Right atrium auricular region (tissue), 2 donors: ENCODE results near the gene GFPT2. TPM values are rescaled to one million over a fixed set of nuclear protein-coding genes. Genes with fewer than 3 reads are reported as not detected.

Experiments
- DNase-seq: peaks from one replicate; pipeline ENCODE4 v3.0.0-alpha.2; 2019; ENCODE audit warnings: low spot score
- H3K27ac ChIP-seq, 2 donors: fragments of 200-600 bp; sonication (generic); 1 replicate in 1 of 2; 2 replicates in 1 of 2; pipeline ENCODE4 v1.5.1; 2016 to 2019
- H3K27me3 ChIP-seq, 2 donors: fragments of 200-600 bp; sonication (generic); one replicate each; pipeline versions ENCODE4 v1.5.1 to v1.6.0; 2017 to 2019
- H3K36me3 ChIP-seq: fragments of 200-600 bp; sonication (generic); one replicate; pipeline ENCODE4 v1.5.1; 2016
- H3K4me1 ChIP-seq, 2 donors: fragments of 200-600 bp; sonication (generic); one replicate each; pipeline versions ENCODE4 v1.5.1 to v1.6.0; 2017 to 2019
- H3K4me3 ChIP-seq, 2 donors: fragments of 200-600 bp; sonication (generic); 1 replicate in 1 of 2; 2 replicates in 1 of 2; pipeline ENCODE4 v1.5.1; 2017 to 2019; ENCODE audit warnings: mild to moderate bottlenecking in 1 of 2, moderate library complexity in 1 of 2
- H3K9me3 ChIP-seq, 2 donors: fragments of 200-600 bp; sonication (generic); one replicate each; pipeline ENCODE4 v1.5.1; 2019
- total RNA-seq, 2 donors: library from RNA; depleted of rRNA; stranded (reverse); fragments of >200 nt; gene quantifications; one replicate each; pipeline ENCODE4 v1.1.0, GENCODE V29; 2016
- TF ChIP-seq, protein P1 (sequence below), 2 donors: fragments of 200-600 bp; sonication (generic); IDR thresholded peaks; one replicate each; pipeline ENCODE4 v1.5.1; 2019; ENCODE audit warnings: antibody characterized with exemption in 2 of 2

GFPT2 gene
- total RNA-seq, 2 donors from 2014 or later = 25.4 to 27.2 TPM

DNA sequence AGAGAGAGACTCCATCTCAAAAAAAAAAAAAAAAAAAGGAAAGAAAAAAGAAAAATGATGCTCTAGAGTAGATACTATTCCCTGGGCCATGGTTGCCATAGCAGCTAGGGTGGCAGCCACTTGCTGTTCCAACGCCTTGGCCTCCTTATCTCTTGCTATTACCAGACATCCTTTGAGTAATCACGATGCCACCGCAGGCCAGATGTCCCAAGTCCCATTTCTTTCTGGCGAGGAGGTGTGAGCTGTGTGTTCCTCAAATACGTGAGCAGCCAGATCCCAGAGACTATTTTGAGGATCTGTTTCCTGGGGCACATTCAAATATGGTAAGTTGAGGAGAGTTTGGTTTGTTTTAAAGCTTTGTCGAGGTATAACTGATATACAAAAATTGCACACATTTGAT is 23.4 kb upstream of the GFPT2 start:
- no peak overlapping the region for H3K4me3 ChIP-seq
- H3K4me1 ChIP-seq = no peaks in the 10 kb centered on the region
- no peak overlapping the region for H3K27ac ChIP-seq
- H3K9me3 ChIP-seq = no peaks in the 10 kb centered on the region
- DNase-seq = no peak
- H3K36me3 ChIP-seq = no peaks in the 10 kb centered on the region
- H3K27me3 ChIP-seq = no peaks in the 10 kb centered on the region
- TF ChIP-seq, protein P1, sequence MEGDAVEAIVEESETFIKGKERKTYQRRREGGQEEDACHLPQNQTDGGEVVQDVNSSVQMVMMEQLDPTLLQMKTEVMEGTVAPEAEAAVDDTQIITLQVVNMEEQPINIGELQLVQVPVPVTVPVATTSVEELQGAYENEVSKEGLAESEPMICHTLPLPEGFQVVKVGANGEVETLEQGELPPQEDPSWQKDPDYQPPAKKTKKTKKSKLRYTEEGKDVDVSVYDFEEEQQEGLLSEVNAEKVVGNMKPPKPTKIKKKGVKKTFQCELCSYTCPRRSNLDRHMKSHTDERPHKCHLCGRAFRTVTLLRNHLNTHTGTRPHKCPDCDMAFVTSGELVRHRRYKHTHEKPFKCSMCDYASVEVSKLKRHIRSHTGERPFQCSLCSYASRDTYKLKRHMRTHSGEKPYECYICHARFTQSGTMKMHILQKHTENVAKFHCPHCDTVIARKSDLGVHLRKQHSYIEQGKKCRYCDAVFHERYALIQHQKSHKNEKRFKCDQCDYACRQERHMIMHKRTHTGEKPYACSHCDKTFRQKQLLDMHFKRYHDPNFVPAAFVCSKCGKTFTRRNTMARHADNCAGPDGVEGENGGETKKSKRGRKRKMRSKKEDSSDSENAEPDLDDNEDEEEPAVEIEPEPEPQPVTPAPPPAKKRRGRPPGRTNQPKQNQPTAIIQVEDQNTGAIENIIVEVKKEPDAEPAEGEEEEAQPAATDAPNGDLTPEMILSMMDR (IDR thresholded peaks at IDR 0.05) = no peak

DNA sequence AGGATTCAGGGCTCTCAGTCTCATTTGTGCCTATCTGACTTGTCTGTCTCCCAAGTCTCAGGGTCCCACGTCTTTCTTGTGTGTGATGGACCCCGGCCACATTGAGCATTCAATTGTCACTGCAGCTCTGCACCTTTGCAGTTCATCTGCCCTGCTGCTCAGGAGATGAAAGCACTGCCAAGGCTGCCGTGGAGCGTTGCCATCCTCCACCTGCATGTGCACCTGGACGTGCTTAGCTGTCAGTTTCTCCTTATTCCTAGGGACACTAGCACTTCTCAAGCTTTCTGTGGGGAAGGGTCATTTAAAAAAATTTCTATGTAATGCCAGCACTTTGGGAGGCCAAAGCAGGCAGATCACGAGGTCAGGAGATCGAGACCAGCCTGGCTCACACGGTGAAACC is 22.8 kb upstream of the GFPT2 start:
- H3K27ac ChIP-seq = no peak overlapping the region
- DNase-seq = no peak
- H3K27me3 ChIP-seq = no peaks in the 10 kb centered on the region
- H3K4me1 ChIP-seq = no peaks in the 10 kb centered on the region
- no peaks in the 10 kb centered on the region for H3K36me3 ChIP-seq
- TF ChIP-seq, protein P1 (IDR thresholded peaks at IDR 0.05) = no peak
- no peaks in the 10 kb centered on the region for H3K9me3 ChIP-seq
- no peak overlapping the region for H3K4me3 ChIP-seq

DNA sequence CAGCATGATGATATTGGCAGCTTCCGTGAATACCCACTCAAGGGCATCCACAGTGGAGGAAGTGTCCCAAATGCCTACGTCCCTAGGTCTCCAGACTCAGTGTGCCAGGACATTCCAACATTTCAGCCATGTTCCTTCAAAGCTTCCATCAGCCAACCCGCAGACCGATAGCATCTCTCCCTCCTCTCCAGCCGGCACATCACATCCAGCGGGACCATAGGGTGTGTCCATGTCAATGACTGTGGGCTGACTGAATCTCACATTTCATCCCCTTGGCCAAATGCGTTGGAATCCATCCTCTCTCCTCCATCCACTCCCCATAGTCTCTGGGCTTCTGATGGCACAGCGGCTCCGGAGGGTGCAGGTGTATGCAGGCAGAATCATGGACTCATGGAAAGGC is 22.2 kb upstream of the GFPT2 start:
- no peak for DNase-seq
- Histone ChIP-seq H3K4me1 (no peaks in the 10 kb centered on the region), H3K27ac (no peak overlapping the region), H3K36me3 (no peaks in the 10 kb centered on the region), H3K9me3 (no peaks in the 10 kb centered on the region), H3K27me3 (no peaks in the 10 kb centered on the region), H3K4me3 (no peak overlapping the region)
- TF ChIP-seq, protein P1 (IDR thresholded peaks at IDR 0.05) = no peak

DNA sequence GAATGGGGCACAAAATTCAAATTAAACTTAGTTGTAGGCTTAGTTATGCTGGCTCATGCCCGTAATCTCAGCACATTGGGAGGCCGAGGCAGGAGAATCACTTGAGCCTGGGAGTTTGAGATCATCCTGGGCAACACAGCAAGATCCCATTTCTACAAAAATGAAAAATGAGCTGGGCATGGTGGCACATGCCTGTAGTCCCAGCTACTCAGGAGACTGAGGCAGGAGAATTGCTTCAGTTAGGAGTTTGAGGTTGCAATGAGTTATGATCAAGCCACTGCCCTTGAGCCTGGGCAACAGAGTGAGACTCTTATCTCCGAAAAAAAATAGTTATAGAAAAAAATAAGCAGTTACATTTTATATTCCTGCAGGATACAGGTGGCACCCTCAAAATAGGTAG is 20.7 kb upstream of the GFPT2 start:
- no peaks in the 10 kb centered on the region for H3K4me1 ChIP-seq
- no peaks in the 10 kb centered on the region for H3K27me3 ChIP-seq
- H3K9me3 ChIP-seq = no peaks in the 10 kb centered on the region
- no peak for DNase-seq
- no peak overlapping the region for H3K27ac ChIP-seq
- H3K4me3 ChIP-seq = no peak overlapping the region
- H3K36me3 ChIP-seq = no peaks in the 10 kb centered on the region
- TF ChIP-seq, protein P1 (IDR thresholded peaks at IDR 0.05) = no peak

DNA sequence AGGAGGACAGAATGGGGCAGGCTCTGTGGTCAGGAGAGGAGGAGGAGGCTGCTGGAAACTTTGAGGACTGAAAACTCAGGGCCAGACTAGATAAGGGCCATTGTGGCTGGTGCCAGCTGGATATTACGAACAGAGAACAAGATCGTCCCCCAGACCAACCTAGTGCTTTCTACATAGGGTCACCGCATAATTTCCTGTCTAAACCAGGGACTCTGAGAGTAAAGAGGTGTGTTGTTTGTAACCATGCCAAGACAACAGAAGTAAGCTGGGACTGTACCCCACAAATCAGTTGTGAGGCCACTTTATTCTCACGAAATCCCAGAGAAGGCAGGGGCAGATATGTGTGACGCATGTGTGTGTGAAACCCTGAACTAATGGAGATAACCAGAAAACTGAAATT is 20.3 kb upstream of the GFPT2 start:
- TF ChIP-seq, protein P1 (IDR thresholded peaks at IDR 0.05) = no peak
- no peak for DNase-seq
- no peaks in the 10 kb centered on the region for H3K9me3 ChIP-seq

DNA sequence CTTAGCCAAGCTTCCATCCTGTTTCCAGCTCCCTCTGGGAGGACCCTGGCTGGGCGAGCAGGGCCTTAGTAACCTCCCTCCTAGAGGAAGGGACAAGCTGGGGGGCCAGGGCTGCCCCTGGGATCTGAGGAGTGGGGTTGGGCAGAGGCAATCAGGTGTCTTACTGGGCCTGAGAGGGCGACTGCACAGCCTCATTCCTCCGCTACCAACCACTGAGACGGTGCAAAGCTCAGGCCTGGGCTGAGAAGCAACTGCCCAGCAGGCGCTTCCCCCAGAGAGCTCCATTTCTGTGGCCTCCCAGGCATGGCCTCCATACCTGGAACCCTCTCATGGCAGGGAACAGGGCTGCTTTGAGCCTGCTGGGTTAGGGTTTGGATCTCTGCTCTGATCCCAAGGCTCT is 18.8 kb upstream of the GFPT2 start:
- TF ChIP-seq, protein P1 (IDR thresholded peaks at IDR 0.05) = no peak
- H3K27ac ChIP-seq = no peak overlapping the region

More for the DNA sequence above, 20.3 kb upstream of the GFPT2 start:
- Histone ChIP-seq H3K27me3 (no peaks in the 10 kb centered on the region), H3K36me3 (no peaks in the 10 kb centered on the region), H3K4me3 (no peak overlapping the region), H3K27ac (no peak overlapping the region), H3K4me1 (no peaks in the 10 kb centered on the region)

More for the DNA sequence above, 18.8 kb upstream of the GFPT2 start:
- H3K4me3 ChIP-seq = no peak overlapping the region
- H3K9me3 ChIP-seq = no peaks in the 10 kb centered on the region
- no peaks in the 10 kb centered on the region for H3K4me1 ChIP-seq
- H3K27me3 ChIP-seq = no peaks in the 10 kb centered on the region
- DNase-seq = no peak
- H3K36me3 ChIP-seq = no peaks in the 10 kb centered on the region
